Testis (tissue), 2 donors: ENCODE data around the gene ULBP2.
"Not testable (repeated sequence)": the region's sequence is repeated elsewhere in the genome, so short reads cannot be mapped to it uniquely, and the experiment has no call there.

Experiments
- CTCF ChIP-seq, 3 experiments: fragments of 450-650 bp in 2 of 3; fragments of 200-600 bp in 1 of 3; sonication (generic) in 1 of 3; IDR thresholded peaks; one replicate each; pipeline ENCODE4 v1.5.1; 2016 to 2019; ENCODE audit warnings: antibody characterized with exemption in 3 of 3, mild to moderate bottlenecking in 2 of 3, moderate library complexity in 1 of 3
- POLR2A ChIP-seq: fragments of 450-650 bp; IDR thresholded peaks from one replicate; pipeline ENCODE4 v1.6.1; 2017; ENCODE audit warnings: antibody characterized with exemption, mild to moderate bottlenecking, moderate library complexity

DNA sequence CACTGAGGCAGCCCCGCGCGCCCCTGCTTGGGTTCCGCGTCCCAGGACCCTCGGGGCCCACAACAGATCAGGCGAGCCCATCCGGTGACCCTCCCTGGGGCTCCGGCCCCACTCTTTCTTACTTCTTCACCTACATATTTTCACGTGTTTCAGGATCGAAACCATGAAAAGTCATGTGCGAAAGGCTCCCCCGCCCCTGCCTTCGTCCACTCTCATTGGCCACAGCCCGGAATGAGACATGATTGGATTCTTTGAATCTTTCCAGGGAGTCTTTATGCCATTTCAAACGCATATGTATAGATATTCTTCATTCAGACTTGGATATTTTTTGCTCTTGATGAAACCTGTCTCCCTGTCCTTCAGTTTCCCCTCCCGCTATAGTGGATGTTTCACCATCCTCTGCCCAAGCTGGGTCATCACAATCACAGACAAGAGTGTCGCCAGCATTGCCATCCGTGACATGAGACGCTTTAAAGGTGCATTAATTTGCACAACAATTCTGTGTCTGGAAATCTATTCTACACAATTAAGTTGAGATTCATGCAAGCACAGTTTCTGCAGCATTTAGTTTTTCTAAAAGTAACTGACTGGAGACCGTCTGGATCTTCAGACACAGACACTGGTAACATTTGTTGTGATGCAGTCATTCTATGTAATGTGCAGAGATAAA is 13.3 kb downstream of the ULBP2 start:
- TF ChIP-seq CTCF (IDR thresholded peaks at IDR 0.05); POLR2A: not testable (repeated sequence)
